Neural cell (in vitro differentiated cells): ENCODE results near the gene IFT122. TPM values are rescaled to one million over a fixed set of nuclear protein-coding genes. Genes with fewer than 3 reads are reported as not detected.
"Not testable (repeated sequence)": the region's sequence is repeated elsewhere in the genome, so short reads cannot be mapped to it uniquely, and the experiment has no call there.

Experiments
- H2AFZ ChIP-seq: fragments of 200-600, 300-800 bp; sonication (generic), shearing (Covaris generic); 2 replicates; pipeline ENCODE4 v1.6.0; 2014; ENCODE audit warnings: low read depth, mild to moderate bottlenecking, antibody characterized with exemption, low read length, moderate library complexity
- H3F3A ChIP-seq: fragments of 200-600 bp; shearing (Covaris generic); 2 replicates; pipeline ENCODE4 v1.6.1; 2016; ENCODE audit warnings: mild to moderate bottlenecking, moderate library complexity, mixed read lengths, antibody characterized with exemption, low read length; ENCODE audit not compliant: insufficient read depth, poor library complexity, severe bottlenecking
- H3K27ac ChIP-seq: fragments of 200-600, 300-800 bp; sonication (generic), shearing (Covaris generic); 2 replicates; pipeline ENCODE4 v1.5.1; 2014; ENCODE audit warnings: mild to moderate bottlenecking, low read length, moderate library complexity
- H3K27me3 ChIP-seq: fragments of 300-800, 200-600 bp; sonication (generic), shearing (Covaris generic); 2 replicates; pipeline ENCODE4 v1.6.0; 2014; ENCODE audit warnings: mild to moderate bottlenecking, low read depth, low read length, moderate library complexity; ENCODE audit not compliant: insufficient read depth
- H3K36me3 ChIP-seq: fragments of 300-800, 200-600 bp; sonication (generic), shearing (Covaris generic); 2 replicates; pipeline ENCODE4 v1.5.1; 2014; ENCODE audit warnings: mild to moderate bottlenecking, antibody characterized with exemption, low read length, moderate library complexity; ENCODE audit not compliant: insufficient read depth
- H3K4me2 ChIP-seq: fragments of 300-800, 200-600 bp; sonication (generic), shearing (Covaris generic); 2 replicates; pipeline ENCODE4 v1.6.0; 2014; ENCODE audit warnings: mild to moderate bottlenecking, low read length
- H3K4me3 ChIP-seq: fragments of 300-800, 200-600 bp; sonication (generic), shearing (Covaris generic); 2 replicates; pipeline ENCODE4 v1.5.1; 2014; ENCODE audit warnings: mild to moderate bottlenecking, low read length, moderate library complexity
- H3K79me2 ChIP-seq: fragments of 200-600 bp; shearing (Covaris generic); replicated peaks from 2 replicates; pipeline ENCODE4 v1.6.0; 2014; ENCODE audit warnings: mild to moderate bottlenecking, low read length, moderate library complexity; ENCODE audit not compliant: insufficient read depth
- H3K9ac ChIP-seq: fragments of 300-800, 200-600 bp; sonication (generic), shearing (Covaris generic); 2 replicates; pipeline ENCODE4 v1.6.1; 2016; ENCODE audit warnings: mild to moderate bottlenecking, low read length, mixed read lengths
- H3K9me2 ChIP-seq: fragments of 200-600 bp; shearing (Covaris generic); 2 replicates; pipeline ENCODE4 v1.6.1; 2016; ENCODE audit warnings: mild to moderate bottlenecking, low read length, mixed read lengths; ENCODE audit not compliant: insufficient read depth
- H3K9me3 ChIP-seq: fragments of 200-600, 300-800 bp; sonication (generic), shearing (Covaris generic); 2 replicates; pipeline ENCODE4 v1.6.1; 2016; ENCODE audit warnings: mild to moderate bottlenecking, mixed run types, low read length, moderate library complexity, mixed read lengths
- H4K20me1 ChIP-seq: fragments of 200-600 bp; shearing (Covaris generic); 2 replicates; pipeline ENCODE4 v1.6.1; 2016; ENCODE audit warnings: mild to moderate bottlenecking, mixed run types; ENCODE audit not compliant: insufficient read depth
- polyA plus RNA-seq: library from polyadenylated mRNA; depleted of rRNA; stranded (reverse); fragments of >200 nt; gene quantifications from 2 replicates; pipeline ENCODE4 v1.2.3, GENCODE V29; 2014

IFT122 gene
- polyA plus RNA-seq, 1 donor from 2014 or later: 28.3 TPM

DNA sequence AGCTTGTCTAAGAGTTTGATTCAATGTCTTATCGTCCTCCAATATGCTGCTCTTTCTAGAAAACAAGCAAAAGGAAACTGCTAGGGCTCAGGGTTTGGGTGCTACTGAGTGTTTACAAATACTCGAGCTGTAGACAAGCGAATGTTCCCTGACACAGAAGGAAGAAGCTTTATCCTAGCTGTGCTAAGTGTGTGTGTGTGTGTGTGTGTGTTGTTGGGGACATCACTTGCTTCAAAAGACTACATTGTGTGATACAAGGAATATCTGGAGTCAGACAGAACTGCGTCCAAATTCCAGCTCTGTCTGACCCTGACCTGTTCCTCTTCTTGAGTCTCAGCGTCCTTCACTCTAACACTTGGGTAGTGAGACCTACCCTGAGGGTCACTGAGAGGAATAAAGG, 54.5 kb downstream of the IFT122 start:
- H3F3A ChIP-seq, H3K4me2 ChIP-seq, H3K9me3 ChIP-seq, H3K27ac ChIP-seq, H3K4me3 ChIP-seq, H3K36me3 ChIP-seq, H4K20me1 ChIP-seq, H3K79me2 ChIP-seq, H3K27me3 ChIP-seq, H3K9me2 ChIP-seq, H3K9ac ChIP-seq, H2AFZ ChIP-seq: not testable (repeated sequence)

DNA sequence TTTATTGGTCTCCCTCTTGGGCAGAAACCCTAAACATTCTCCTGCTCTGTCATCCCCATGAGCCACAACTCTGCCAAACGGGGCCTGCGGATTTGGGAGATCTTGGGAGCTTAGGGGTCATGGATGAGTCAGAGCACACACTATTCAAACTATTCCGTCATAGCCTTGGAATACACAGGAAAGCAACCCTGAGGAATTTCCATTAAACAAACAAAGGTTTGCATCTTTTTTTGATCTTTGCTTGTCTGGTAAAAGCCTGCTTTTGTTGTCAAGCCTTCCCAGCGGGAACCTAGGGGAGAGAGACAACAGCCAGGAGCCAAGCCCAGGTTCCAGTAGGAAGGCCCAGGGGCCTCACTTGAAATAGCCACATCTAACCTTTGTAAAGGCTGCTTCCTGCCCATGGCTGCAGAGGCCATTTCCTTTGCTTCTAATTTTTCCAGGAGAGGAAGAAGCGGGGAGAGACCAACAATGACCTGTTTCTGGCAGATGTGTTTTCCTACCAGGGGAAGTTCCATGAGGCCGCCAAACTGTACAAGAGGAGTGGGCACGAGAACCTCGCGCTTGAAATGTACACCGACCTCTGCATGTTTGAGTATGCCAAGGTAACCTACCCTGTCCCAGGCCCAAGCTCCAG, 55.1 kb downstream of the IFT122 start:
- not testable (repeated sequence) for H3K27ac ChIP-seq, H3K9me3 ChIP-seq, H2AFZ ChIP-seq

DNA sequence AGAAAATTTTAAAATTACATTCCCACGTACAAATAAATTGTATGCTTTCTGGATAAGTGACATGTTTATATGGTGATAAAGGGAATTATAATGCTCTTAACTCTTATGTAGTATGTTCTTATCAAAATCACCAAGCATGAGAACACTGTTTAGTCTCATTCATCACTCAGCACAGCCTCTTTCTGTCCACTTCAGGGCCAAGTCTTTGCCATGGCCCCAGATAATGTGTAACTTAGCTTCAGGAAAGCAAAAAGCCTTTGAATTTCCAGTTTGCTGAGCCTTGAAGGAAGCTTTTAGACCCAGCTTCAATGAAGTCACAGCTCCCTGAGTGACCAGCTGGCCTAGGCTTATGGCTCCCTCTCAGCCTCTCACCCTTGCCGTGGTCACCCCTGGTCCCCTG, 57.9 kb downstream of the IFT122 start:
- not testable (repeated sequence) for H3K9me2 ChIP-seq, H2AFZ ChIP-seq, H3K27me3 ChIP-seq, H3K79me2 ChIP-seq, H3K36me3 ChIP-seq, H3K27ac ChIP-seq, H3K4me3 ChIP-seq, H3K9me3 ChIP-seq, H3K9ac ChIP-seq, H3K4me2 ChIP-seq, H3F3A ChIP-seq, H4K20me1 ChIP-seq

More for the DNA sequence above, 55.1 kb downstream of the IFT122 start:
- H4K20me1 ChIP-seq, H3K9ac ChIP-seq, H3K27me3 ChIP-seq, H3K36me3 ChIP-seq, H3K9me2 ChIP-seq, H3K79me2 ChIP-seq, H3K4me3 ChIP-seq, H3K4me2 ChIP-seq, H3F3A ChIP-seq: not testable (repeated sequence)

DNA sequence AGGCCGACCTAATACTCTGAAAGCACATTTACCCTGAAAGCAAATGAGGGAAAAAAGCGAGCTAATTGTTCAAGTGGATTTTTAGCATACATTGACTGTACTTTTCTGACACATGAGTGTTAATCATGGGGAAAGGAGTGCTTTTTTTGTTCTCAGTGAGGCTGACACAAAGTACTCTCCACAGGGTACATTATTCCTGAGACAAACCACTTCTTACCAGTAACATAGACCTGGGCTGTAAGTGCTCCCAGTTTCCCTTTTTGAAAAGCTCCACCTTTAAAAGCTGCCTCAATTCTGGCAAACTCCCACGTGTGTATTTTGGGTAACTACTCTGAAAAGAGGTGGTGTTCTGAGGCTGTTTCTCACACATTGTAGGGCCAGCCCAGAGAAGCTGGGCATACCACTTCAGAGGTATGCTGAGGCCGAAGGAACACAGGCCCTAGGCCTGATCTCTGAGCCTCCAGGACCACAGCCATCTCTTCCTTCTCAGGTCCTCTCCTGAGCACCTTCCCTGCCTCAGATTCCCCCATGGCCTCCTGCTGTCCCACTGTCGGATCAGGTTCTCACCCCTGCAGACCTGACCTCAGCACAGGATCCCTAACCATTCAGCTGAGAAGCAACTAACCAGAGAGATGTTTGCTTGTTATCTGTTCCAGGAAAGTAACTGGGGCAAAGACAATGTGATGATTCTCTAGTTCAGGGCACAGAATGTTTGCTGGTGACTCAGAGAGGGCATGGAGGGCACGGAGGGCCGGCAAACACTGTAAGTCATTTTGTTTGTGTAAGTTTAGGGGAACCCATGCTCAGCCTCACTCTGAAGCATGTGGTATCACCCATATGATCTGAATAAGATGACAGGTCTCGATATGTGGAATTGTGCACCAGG, 58.8 kb downstream of the IFT122 start:
- not testable (repeated sequence) for H3K9me3 ChIP-seq, H3K27ac ChIP-seq, H3K4me2 ChIP-seq, H3K36me3 ChIP-seq, H2AFZ ChIP-seq, H3K9me2 ChIP-seq, H3K79me2 ChIP-seq, H3K27me3 ChIP-seq, H3F3A ChIP-seq, H3K9ac ChIP-seq, H4K20me1 ChIP-seq, H3K4me3 ChIP-seq

DNA sequence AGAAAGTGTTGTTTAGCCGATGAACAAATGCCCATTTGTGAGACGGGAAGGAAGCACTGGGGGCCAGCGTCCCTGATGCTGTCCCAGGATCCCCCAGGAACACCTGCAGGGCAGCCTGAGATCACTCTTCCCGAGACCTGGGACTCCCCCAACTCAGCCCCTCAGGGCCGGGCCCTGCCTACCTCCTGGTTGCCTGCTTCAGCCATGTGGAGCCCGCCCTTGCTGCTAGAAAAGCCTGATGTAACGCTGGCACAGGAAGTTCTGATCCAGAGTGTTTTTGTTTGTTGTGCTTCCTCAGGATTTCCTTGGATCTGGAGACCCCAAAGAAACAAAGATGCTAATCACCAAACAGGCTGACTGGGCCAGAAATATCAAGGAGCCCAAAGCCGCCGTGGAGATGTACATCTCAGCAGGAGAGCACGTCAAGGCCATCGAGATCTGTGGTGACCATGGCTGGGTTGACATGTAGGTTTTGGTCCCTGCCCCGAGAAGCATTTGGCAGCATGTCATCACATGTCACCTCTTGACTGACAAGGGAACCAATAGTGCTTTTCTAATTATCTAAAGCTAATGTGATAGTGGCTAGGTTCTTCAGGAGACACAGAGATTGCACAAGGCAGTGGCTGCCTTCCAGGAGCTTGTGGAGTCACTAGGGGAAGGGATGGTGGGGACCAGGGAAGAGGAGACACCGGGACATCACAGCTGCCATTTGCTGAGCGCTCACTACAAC, 59.7 kb downstream of the IFT122 start:
- H3K79me2 ChIP-seq, H3K27me3 ChIP-seq, H3K9ac ChIP-seq, H3K4me3 ChIP-seq, H3K9me2 ChIP-seq, H3F3A ChIP-seq, H3K9me3 ChIP-seq, H4K20me1 ChIP-seq, H2AFZ ChIP-seq, H3K4me2 ChIP-seq, H3K36me3 ChIP-seq, H3K27ac ChIP-seq: not testable (repeated sequence)
